ENCODE results near the gene CENPO.

CENPO gene

GRCh38 chr2:24838541-24838940 is 45.3 kb downstream of the CENPO start:
- TF ChIP-seq CTCF (IDR thresholded peaks at IDR 0.05), result no peak

GRCh38 chr2:24839729-24840128 is 46.5 kb downstream of the CENPO start:
- no peak for TF ChIP-seq CTCF (IDR thresholded peaks at IDR 0.05)

- no peak for TF ChIP-seq CTCF (IDR thresholded peaks at IDR 0.05)
These were observed 47.1 kb downstream of the CENPO start for GRCh38 chr2:24840164-24840869.

- TF ChIP-seq CTCF (IDR thresholded peaks at IDR 0.05), result no peak
These were observed 48.0 kb downstream of the CENPO start for GRCh38 chr2:24840962-24841945.

- TF ChIP-seq CTCF (IDR thresholded peaks at IDR 0.05), result no peak
These were observed 49.1 kb downstream of the CENPO start for GRCh38 chr2:24842081-24843050.

- TF ChIP-seq CTCF (IDR thresholded peaks at IDR 0.05), result no peak
These were observed 50.2 kb downstream of the CENPO start for GRCh38 chr2:24843330-24843860.
